ENCODE results near the gene B4GALNT4. TPM values are rescaled to one million over a fixed set of nuclear protein-coding genes. Genes with fewer than 3 reads are reported as not detected.
"Not testable (repeated sequence)": the region's sequence is repeated elsewhere in the genome, so short reads cannot be mapped to it uniquely, and the experiment has no call there.

B4GALNT4 gene
- total and polyA plus RNA-seq, 9 donors = 12.9 to 34.1 (median 20.6) TPM

- Histone ChIP-seq H3K4me1 (ENCODE audit: control insufficient read depth, insufficient read depth, low read length) (peaks cover 45% of the 10 kb centered on the region), H3K27me3 (ENCODE audit: control insufficient read depth, insufficient read depth, low read length) (no peaks in the 10 kb centered on the region), H3K9me3 (replicated peaks; ENCODE audit: control insufficient read depth, low read depth, low read length) (peaks cover 4% of the 10 kb centered on the region), H3K4me3 (ENCODE audit: low read length) (no peak overlapping the region), H3K27ac (ENCODE audit: low read length) (peak overlapping the region; percentile 97), H3K36me3 (ENCODE audit: control insufficient read depth, insufficient read depth, low read length) (no peaks in the 10 kb centered on the region)
- DNase-seq = peak; percentile 92
- WGBS (ENCODE audit: insufficient coverage) = 22% methylated on average over 3 of the region's 15 CpGs
Observed at GRCh38 chr11:335779-336658, 33.3 kb upstream of the B4GALNT4 start.

- Histone ChIP-seq H3K27me3 (ENCODE audit: control insufficient read depth, insufficient read depth, low read length) (no peaks in the 10 kb centered on the region), H3K9me3 (replicated peaks; ENCODE audit: control insufficient read depth, low read depth, low read length) (peaks cover 4% of the 10 kb centered on the region), H3K4me3 (ENCODE audit: low read length) (no peak overlapping the region), H3K27ac (ENCODE audit: low read length) (peak overlapping the region; percentile 97), H3K36me3 (ENCODE audit: control insufficient read depth, insufficient read depth, low read length) (no peaks in the 10 kb centered on the region), H3K4me1 (ENCODE audit: control insufficient read depth, insufficient read depth, low read length) (peaks cover 38% of the 10 kb centered on the region)
- whole genome bisulfite sequencing (ENCODE audit: insufficient coverage) = 67% methylated on average over 3 of the region's 4 CpGs
- DNase-seq = peak; percentile 58
Observed at GRCh38 chr11:336659-337198, 32.6 kb upstream of the B4GALNT4 start.

DNA sequence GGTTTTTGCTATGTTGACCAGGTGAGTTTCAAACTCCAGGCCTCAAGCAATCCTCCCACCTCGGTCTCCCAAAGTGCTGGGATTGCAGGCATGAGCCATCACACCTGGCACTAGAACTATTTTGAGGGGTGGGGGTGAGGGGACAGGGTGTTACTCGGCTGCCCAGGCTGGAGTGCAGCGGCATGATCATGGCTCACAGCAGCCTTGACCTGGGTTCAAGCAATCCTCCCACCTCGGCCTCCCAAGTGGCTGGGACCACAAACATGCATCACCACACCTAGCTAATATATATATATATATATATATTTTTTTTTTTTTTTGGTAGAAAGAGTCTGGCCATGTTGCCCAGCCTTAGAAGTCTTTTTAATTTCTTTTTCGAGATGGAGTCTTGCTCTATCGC is 31.6 kb upstream of the B4GALNT4 start:
- DNase-seq = no peak
- Histone ChIP-seq H3K4me3 (ENCODE audit: low read length) (no peak overlapping the region), H3K27ac (ENCODE audit: low read length) (peak overlapping the region; percentile 97), H3K36me3 (ENCODE audit: control insufficient read depth, insufficient read depth, low read length) (no peaks in the 10 kb centered on the region), H3K4me1 (ENCODE audit: control insufficient read depth, insufficient read depth, low read length) (peaks cover 37% of the 10 kb centered on the region), H3K9me3 (replicated peaks; ENCODE audit: control insufficient read depth, low read depth, low read length) (peaks cover 4% of the 10 kb centered on the region), H3K27me3 (ENCODE audit: control insufficient read depth, insufficient read depth, low read length) (no peaks in the 10 kb centered on the region)
- 86% methylated on average over 1 of the region's 6 CpGs for WGBS (ENCODE audit: insufficient coverage)

DNA sequence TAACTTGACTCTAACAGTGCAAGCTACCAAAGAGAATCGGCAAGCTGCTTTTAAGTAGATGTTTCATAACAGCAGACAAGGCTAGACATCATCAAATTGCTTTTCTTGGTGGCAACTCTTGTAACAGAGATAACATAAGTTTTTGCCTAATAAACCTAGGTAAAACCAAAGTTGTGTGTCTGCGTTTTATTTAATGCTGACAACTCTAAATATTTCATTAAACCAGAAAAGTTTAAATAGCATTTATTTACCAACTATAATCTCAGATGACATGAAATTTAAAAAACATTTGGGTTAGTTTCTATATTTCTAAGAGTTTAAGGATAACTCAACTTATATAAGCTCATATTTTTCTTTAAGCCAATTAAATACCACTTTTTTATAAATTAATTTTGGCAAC is 29.3 kb upstream of the B4GALNT4 start:
- no peak for DNase-seq
- H3K4me3 ChIP-seq (ENCODE audit: low read length) = no peak overlapping the region
- WGBS (ENCODE audit: insufficient coverage) = no CpG with 5 or more reads among the region's 2 CpGs
- no peaks in the 10 kb centered on the region for H3K9me3 ChIP-seq (replicated peaks; ENCODE audit: control insufficient read depth, low read depth, low read length)
- no peaks in the 10 kb centered on the region for H3K36me3 ChIP-seq (ENCODE audit: control insufficient read depth, insufficient read depth, low read length)
- H3K27ac ChIP-seq (ENCODE audit: low read length) = no peak overlapping the region
- H3K4me1 ChIP-seq (ENCODE audit: control insufficient read depth, insufficient read depth, low read length) = peaks cover 24% of the 10 kb centered on the region
- no peaks in the 10 kb centered on the region for H3K27me3 ChIP-seq (ENCODE audit: control insufficient read depth, insufficient read depth, low read length)

GRCh38 chr11:340539-341512 is 28.5 kb upstream of the B4GALNT4 start:
- H3K9me3 ChIP-seq (replicated peaks; ENCODE audit: control insufficient read depth, low read depth, low read length) = no peaks in the 10 kb centered on the region
- DNase-seq = no peak
- H3K27me3 ChIP-seq (ENCODE audit: control insufficient read depth, insufficient read depth, low read length) = no peaks in the 10 kb centered on the region
- H3K4me1 ChIP-seq (ENCODE audit: control insufficient read depth, insufficient read depth, low read length) = peaks cover 16% of the 10 kb centered on the region
- H3K27ac ChIP-seq (ENCODE audit: low read length) = no peak overlapping the region
- H3K36me3 ChIP-seq (ENCODE audit: control insufficient read depth, insufficient read depth, low read length) = no peaks in the 10 kb centered on the region
- 60% methylated on average over 2 of the region's 5 CpGs for WGBS (ENCODE audit: insufficient coverage)
- no peak overlapping the region for H3K4me3 ChIP-seq (ENCODE audit: low read length)

- Histone ChIP-seq H3K27me3 (ENCODE audit: control insufficient read depth, insufficient read depth, low read length) (no peaks in the 10 kb centered on the region), H3K4me3 (ENCODE audit: low read length) (no peak overlapping the region), H3K36me3 (ENCODE audit: control insufficient read depth, insufficient read depth, low read length) (no peaks in the 10 kb centered on the region), H3K4me1 (ENCODE audit: control insufficient read depth, insufficient read depth, low read length) (peaks cover 5% of the 10 kb centered on the region), H3K27ac (ENCODE audit: low read length) (no peak overlapping the region), H3K9me3 (replicated peaks; ENCODE audit: control insufficient read depth, low read depth, low read length) (no peaks in the 10 kb centered on the region)
- WGBS (ENCODE audit: insufficient coverage) = 37% methylated on average over 2 of the region's 3 CpGs
- no peak for DNase-seq
Observed at GRCh38 chr11:342328-342727, 27.0 kb upstream of the B4GALNT4 start.

- Histone ChIP-seq H3K4me3 (ENCODE audit: low read length) (no peak overlapping the region), H3K27ac (ENCODE audit: low read length) (no peak overlapping the region), H3K4me1 (ENCODE audit: control insufficient read depth, insufficient read depth, low read length) (no peaks in the 10 kb centered on the region), H3K9me3 (replicated peaks; ENCODE audit: control insufficient read depth, low read depth, low read length) (no peaks in the 10 kb centered on the region), H3K27me3 (ENCODE audit: control insufficient read depth, insufficient read depth, low read length) (no peaks in the 10 kb centered on the region), H3K36me3 (ENCODE audit: control insufficient read depth, insufficient read depth, low read length) (no peaks in the 10 kb centered on the region)
- WGBS (ENCODE audit: insufficient coverage) = 88% methylated on average over 5 of the region's 11 CpGs
- DNase-seq = no peak
Observed at GRCh38 chr11:344836-345578, 24.3 kb upstream of the B4GALNT4 start.

GRCh38 chr11:346529-346928 is 22.8 kb upstream of the B4GALNT4 start:
- 60% methylated on average over 1 of the region's 3 CpGs for WGBS (ENCODE audit: insufficient coverage)
- Histone ChIP-seq H3K27ac (ENCODE audit: low read length) (no peak overlapping the region), H3K4me3 (ENCODE audit: low read length) (no peak overlapping the region), H3K9me3 (replicated peaks; ENCODE audit: control insufficient read depth, low read depth, low read length) (no peaks in the 10 kb centered on the region), H3K27me3 (ENCODE audit: control insufficient read depth, insufficient read depth, low read length) (no peaks in the 10 kb centered on the region), H3K4me1 (ENCODE audit: control insufficient read depth, insufficient read depth, low read length) (peaks cover 12% of the 10 kb centered on the region), H3K36me3 (ENCODE audit: control insufficient read depth, insufficient read depth, low read length) (no peaks in the 10 kb centered on the region)
- DNase-seq = no peak

DNA sequence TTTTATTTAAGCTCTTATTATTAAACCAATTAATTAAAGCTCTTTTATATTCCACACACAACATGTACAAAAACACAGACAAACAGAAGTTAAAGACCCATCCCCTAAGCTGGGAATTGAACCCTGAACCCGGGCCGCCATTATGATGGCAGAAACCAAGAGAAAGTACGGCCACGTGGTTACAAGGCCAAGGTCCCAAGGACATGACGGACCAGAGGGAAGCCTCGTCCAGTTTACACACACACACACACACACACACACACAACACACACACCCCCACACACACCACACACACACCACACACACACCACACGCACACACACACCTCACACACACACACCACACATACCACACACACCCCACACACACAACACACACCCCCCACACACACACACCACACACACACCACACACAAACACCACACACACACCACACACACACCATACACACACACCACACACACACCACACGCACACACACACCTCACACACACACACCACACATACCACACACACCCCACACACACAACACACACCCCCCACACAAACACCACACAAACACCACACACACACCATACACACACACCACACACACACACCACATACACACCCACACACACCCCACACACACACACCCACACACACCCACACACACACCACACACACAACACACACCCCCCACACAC is 19.9 kb upstream of the B4GALNT4 start:
- not testable (repeated sequence) for H3K4me3 ChIP-seq (ENCODE audit: low read length); H3K27me3 ChIP-seq (ENCODE audit: control insufficient read depth, insufficient read depth, low read length); H3K36me3 ChIP-seq (ENCODE audit: control insufficient read depth, insufficient read depth, low read length); H3K9me3 ChIP-seq (replicated peaks; ENCODE audit: control insufficient read depth, low read depth, low read length); H3K27ac ChIP-seq (ENCODE audit: low read length); DNase-seq
- peaks cover 36% of the 10 kb centered on the region for H3K4me1 ChIP-seq (ENCODE audit: control insufficient read depth, insufficient read depth, low read length)
- WGBS (ENCODE audit: insufficient coverage) = 75% methylated on average over 2 of the region's 8 CpGs

All from muscle of leg (tissue), 11 donors.